T47D (cell line): ENCODE results near the gene PPIL1.

Source experiments
- DNase-seq, 2 experiments: peaks; one replicate each; pipeline versions ENCODE4 v3.0.0 to v3.0.0-alpha.2; 2011 to 2012; ENCODE audit warnings: low read depth in 1 of 2, low spot score in 1 of 2
- JUND ChIP-seq: IDR thresholded peaks from 2 replicates; pipeline ENCODE4 v1.6.1; 2012; ENCODE audit warnings: low read depth
- in situ Hi-C: cut with HindIII; loops from 2 replicates; pipeline ENCODE4 v1.10.0; 2016; ENCODE audit warnings: low sequenced_read_pairs, low pct_unique_long_range_greater_than_20kb

PPIL1 gene

DNA sequence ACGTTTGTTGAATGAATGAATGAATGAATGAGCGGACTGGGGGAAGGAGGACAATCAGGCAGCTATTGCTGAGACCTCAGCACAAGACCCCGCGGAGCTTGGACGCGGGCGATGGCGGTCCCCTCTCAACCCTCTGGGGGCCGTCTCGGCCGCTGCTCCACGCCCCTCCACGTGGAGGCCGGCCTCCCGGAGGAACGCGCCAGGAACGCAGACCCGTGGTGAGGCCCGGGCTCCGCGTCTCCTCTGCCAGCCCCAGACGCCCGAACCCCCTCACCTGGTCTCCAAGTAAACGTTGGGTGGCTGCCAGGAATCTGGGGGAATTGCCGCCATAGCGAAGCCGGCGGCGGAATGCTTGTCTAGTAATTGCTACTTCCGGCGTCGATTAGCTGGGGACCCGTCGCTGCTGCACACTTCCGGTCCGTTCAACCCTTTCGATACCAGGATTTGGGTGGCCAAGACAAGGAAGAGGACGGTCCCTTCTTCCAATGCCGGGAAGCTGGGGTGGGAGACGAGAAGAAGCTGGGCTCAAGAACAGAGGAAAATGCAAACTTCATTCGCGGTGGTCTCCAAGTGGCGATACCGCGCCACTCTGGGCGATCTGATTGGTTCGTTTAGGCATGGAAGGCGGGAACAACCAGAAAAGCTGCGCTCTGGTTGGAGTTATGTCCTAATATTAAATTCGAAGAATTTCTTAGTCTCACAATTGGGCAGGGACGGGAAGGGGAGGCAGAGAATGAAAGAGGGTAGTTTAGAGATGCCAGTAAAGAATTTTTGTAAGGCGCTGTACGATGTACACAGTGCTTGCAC lies at the start of gene PPIL1:
TSS of gene PPIL1 (minus strand) at position 361 of the 807 bp plus-strand sequence. CDS start at position 330, 31 bp downstream.
- peak; percentile 88 to 93 for DNase-seq
- no peak for TF ChIP-seq JUND
- in situ Hi-C loops, result no loop called here

DNA sequence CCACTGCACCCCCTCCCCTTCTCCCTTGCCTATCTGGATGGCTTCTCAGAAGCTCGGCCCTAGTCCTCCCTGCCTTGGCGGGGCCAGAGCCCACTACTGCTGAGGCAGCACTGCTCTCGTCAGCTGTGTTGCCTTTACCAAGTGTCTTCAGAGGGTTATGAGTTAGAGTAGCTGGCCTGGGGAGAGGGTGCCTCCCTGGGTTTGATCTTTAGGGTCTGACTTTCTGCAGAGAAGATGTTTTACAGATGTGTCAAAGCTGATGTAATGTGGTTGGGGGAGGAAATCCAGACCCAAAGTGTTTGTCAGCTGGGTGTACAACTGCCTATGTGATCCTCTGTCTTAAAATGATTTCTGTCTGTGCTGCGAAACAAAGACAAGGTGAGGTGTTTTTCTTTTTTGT lies 49.5 kb upstream of the PPIL1 start:
- TF ChIP-seq JUND, result no peak
- DNase-seq, result no peak
- in situ Hi-C loops, result no loop called here

DNA sequence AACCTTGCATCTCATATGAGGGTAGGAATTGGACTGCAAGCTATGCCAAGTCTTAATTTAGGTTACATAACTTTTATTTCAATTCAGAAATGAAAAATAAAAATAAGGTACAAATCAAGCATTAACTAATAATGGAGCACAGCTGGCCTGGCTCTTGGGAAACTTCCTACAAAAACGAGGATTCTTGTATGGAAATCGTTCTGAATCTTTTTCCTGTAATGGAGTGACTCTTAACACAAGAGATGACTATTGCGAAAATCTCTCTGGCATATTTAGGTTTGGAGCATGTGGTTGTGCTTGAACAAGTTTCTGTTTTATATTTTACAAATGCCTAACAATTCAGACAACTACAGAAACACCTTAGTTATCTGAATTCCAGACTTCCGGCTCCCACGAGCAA lies 45.9 kb upstream of the PPIL1 start:
- in situ Hi-C loops, result no loop called here
- no peak for DNase-seq
- TF ChIP-seq JUND, result no peak

DNA sequence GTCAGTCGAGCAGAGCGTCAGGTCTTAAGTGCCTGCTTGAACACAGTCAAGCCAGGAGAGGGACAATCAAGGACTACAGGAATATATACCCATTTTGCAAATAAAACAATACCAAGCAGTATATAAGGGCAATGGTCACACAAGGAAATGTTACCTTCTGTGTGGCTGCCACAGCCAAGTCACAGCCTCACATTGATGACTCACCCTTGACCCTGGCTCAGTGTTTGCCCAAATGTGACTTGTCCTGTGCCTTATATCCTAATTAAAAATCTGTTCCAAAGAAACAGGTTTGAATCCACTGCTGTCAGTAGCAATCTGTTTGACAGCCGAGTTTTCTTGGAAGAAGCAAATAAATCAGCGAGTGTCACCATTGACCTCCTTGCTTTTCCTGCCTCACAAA lies 45.4 kb upstream of the PPIL1 start:
- DNase-seq, result no peak
- no peak for TF ChIP-seq JUND
- in situ Hi-C loops, result no loop called here

DNA sequence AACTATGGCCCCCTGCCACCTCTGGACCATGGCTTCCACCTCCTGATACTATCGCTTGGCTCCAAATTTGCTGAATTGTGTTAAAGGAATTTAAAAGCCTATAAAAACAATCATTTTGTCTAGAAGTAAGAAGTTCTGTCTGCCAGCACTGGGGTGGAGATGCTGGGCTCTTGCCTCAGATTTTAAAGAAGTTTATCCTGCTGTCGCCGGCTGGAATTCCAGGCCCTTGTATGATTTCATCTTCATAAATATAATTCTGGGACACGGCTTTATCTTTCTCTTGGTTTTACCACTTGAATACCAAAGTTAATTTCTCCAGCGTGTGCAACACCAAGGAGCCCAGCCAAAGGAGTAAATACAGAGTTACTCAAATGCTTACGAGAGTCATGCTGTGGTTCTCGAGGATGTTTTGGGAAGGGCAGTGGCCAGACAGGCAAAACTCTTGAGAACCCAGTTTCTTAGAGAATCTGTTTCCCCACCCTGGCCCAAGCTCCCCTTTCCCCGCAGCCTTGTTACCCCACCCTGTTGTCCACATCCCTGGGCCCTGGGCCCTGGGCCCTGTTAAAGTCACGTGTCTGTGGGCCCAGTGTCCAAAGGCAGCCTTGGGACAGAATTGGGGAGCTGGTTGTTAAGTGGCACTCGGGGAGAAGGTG lies 43.1 kb upstream of the PPIL1 start:
- no peak for TF ChIP-seq JUND
- in situ Hi-C loops, result no loop called here
- no peak for DNase-seq

DNA sequence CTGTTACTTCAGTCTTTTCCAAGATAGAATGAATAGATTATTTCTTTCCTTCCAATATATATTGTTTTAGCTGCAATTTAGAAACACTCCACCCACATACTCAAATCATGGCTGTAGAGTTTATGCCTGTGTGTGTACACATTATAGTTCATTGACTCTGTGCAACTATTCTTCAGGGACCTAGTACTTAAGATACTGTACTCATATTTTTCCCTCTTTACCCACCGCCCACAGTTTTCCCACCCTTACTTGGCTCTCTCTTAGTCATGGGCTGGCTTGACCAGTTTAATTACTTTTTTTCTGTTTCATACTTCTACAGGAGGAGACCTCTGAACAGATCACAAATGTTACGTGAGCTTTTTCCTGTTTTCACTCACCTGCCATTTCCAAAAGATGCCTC lies 41.5 kb upstream of the PPIL1 start:
- no peak for DNase-seq
- in situ Hi-C loops, result no loop called here
- TF ChIP-seq JUND, result no peak

DNA sequence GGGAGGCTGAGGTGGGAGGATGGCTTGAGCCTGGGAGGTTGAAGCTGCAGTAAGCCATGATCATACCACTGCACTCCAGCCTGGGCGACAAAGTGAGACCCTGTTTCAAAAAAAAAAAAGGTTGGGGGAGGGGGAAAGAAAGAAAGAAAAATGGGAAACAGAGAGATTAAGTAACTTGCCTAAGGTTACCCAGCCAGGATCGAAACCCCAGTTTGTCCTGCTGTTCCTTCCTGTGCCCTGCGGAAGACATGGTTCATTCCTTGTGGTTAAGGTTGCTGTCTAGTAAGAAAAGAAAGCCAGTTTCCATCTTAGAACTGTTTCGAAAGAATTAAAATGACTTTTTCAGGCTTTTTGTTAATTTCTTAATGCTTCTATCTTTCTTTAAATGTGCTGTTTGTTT lies 41.0 kb upstream of the PPIL1 start:
- no peak for DNase-seq
- TF ChIP-seq JUND, result no peak
- in situ Hi-C loops, result no loop called here

DNA sequence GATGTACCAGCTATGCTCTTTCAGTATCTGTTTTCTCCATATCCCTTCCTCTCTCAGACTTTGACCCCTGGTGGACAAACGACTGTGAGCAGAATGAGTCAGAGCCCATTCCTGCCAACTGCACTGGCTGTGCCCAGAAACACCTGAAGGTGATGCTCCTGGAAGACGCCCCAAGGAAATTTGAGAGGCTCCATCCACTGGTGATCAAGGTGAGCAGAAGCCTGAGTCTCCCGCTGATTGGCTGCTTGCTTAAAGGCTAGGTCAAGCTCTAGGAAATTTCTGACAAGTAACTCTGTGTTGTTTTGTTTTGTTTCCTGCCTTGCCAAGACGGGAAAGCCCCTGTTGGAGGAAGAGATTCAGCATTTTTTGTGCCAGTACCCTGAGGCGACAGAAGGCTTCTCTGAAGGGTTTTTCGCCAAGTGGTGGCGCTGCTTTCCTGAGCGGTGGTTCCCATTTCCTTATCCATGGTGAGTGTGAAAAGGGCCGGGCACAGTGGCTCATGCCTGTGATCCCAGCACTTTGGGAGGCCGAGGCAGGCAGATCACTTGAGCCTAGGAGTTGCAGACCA lies 39.7 kb upstream of the PPIL1 start:
- TF ChIP-seq JUND, result no peak
- in situ Hi-C loops, result no loop called here
- DNase-seq, result peak in 1 of 2 experiments; percentile 57

DNA sequence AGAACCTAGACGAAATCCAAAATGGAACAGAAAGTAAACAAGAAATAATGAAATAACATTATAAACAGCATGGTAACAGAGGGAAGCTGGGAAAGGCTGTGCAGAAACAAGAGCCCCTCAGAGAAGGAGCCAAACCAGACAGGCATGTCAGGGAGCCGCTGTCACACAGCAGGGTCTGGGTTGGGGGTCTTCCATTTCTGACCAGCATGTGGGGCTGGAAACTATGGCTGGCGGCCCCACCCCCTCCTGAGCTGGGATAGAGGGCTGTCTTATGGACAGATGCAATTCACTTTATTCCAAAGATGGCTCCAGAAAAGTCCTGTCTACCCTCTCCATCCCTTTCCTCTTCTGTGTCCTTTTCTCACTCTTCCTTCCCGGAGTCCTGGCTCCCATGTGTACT lies 38.5 kb upstream of the PPIL1 start:
- in situ Hi-C loops, result no loop called here
- TF ChIP-seq JUND, result no peak
- DNase-seq, result no peak

DNA sequence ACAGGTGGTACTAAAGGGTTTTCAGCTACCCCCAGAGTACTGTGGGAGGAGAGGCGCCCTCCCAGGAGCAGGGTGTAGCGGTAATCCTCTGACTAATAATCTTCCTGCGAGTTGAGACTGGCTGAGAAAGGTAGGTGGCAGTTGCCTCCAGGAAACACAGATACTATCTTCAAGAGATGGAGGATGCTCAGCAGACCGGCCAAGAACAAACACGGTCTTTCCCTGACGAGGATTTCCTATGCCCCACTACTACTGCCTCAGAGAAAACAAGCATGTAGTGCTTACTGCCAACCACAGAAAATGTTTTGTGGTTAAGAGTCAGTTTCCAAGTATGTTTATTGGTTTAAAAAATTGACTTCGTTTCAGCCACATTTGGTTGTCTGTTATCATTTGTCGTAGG lies 38.0 kb upstream of the PPIL1 start:
- no peak for TF ChIP-seq JUND
- DNase-seq, result peak; percentile 31 to 81
- in situ Hi-C loops, result no loop called here

DNA sequence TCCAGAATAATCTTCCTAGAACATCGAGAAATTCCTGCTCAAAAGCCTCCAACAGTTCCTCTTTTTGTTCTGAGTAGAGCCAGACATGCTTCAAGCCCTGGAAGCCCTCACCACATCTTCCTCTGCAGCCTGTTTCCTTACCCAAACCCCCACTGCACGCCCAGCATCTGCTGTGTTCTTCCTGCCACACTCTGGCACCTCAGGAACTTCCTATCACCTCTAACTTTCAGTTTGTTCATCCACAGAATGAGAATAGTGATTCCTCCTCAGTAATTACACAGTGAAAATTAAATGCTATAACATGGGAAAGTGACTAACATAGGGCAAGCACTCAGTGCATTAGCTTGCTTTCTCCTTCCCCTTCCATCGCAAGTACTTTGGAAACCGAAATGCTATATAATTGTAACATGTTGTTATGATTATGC lies 37.4 kb upstream of the PPIL1 start:
- no peak for TF ChIP-seq JUND
- no peak for DNase-seq

DNA sequence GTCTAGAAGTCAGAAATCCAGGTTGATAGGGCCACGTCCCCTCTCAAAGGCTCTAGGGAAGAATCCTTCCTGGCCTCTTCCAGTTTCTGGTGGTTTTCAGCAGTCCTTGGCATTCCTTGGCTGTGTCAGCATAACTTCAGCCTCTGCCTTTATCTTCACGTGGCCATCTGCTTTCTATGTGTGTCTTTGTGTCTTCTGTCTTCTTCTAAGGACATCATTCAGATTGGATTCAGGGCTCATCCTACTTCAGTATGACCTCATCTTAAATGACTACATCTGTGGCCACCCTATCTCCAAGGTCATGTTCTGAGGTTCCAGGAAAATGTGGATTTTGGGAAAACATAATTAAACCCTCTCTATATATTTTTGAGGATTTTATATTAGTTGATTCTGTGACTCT lies 34.1 kb upstream of the PPIL1 start:
- in situ Hi-C loops, result no loop called here
- TF ChIP-seq JUND, result no peak
- DNase-seq, result no peak

More for the DNA sequence above, 37.4 kb upstream of the PPIL1 start:
- in situ Hi-C loops, result no loop called here

DNA sequence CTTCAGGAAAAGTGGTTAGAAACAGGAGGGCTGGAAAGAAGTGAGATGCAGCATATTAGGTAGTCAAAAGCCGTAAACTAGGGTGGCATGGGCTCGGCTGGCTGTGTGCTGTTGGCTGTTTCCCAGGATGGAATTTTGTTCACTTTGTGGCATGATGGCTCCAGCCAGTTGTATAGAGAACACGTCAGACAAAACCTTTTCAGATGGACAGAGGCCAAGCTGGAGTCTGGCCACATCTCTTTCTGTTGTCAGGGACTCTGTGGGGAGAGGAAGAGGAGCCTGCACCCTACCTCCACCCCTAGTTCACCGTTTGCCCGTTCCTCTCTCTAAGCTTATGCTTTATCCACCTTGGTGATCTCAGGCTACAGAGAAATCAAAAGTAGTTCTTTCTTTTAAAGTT lies 33.2 kb upstream of the PPIL1 start:
- TF ChIP-seq JUND, result no peak
- DNase-seq, result no peak
- in situ Hi-C loops, result no loop called here
